ENCODE data around the gene ACTL9. TPM values are rescaled to one million over a fixed set of nuclear protein-coding genes. Genes with fewer than 3 reads are reported as not detected.

The ACTL9 gene
- polyA plus RNA-seq, 1 donor = not detected

Other genes with a start within 250 kb of the ACTL9 start
- 2.2 TPM for gene PRAM1, start 196.2 kb downstream of the ACTL9 start, polyA plus RNA-seq (ENCODE audit: insufficient read length)
- 13.8 TPM for gene ZNF414, start 184.6 kb downstream of the ACTL9 start, polyA plus RNA-seq (ENCODE audit: insufficient read length)
- 6.7 TPM for gene MYO1F, start 121.4 kb downstream of the ACTL9 start, polyA plus RNA-seq (ENCODE audit: insufficient read length)
- 25.0 TPM for gene ADAMTS10, start 88.1 kb downstream of the ACTL9 start, polyA plus RNA-seq (ENCODE audit: insufficient read length)
- not detected for gene NFILZ, start 68.2 kb downstream of the ACTL9 start, polyA plus RNA-seq (ENCODE audit: insufficient read length)
- gene OR2Z1, start 22.8 kb upstream of the ACTL9 start, polyA plus RNA-seq (ENCODE audit: insufficient read length) = not detected
- gene ZNF558, start 133.5 kb upstream of the ACTL9 start, polyA plus RNA-seq (ENCODE audit: insufficient read length) = 20.6 TPM
- not detected for gene MBD3L1, start 133.6 kb upstream of the ACTL9 start, polyA plus RNA-seq (ENCODE audit: insufficient read length)

Data from forelimb muscle (tissue), 1 donor.